KBM-7 (cell line): ENCODE results near the gene LRRTM2.
"Not testable (repeated sequence)": the region's sequence is repeated elsewhere in the genome, so short reads cannot be mapped to it uniquely, and the experiment has no call there.

Experiments used
- DNase-seq: peaks from one replicate; pipeline ENCODE4 v3.0.0-alpha.2; 2015
- in situ Hi-C: fragments of 300-500 bp; cut with MboI; formaldehyde crosslinking; loops from 2 replicates; pipeline ENCODE4 v1.14.3; 2020; ENCODE audit warnings: low sequenced_read_pairs, low pct_unique_long_range_greater_than_20kb, mixed read lengths

The LRRTM2 gene

GRCh38 chr5:138844125-138844461 is 31.0 kb downstream of the LRRTM2 start:
- in situ Hi-C loops, result no loop called here
- DNase-seq, result no peak

- in situ Hi-C loops, result no loop called here
- DNase-seq, result no peak
Measured at GRCh38 chr5:138843316-138844124, 31.6 kb downstream of the LRRTM2 start.

DNA sequence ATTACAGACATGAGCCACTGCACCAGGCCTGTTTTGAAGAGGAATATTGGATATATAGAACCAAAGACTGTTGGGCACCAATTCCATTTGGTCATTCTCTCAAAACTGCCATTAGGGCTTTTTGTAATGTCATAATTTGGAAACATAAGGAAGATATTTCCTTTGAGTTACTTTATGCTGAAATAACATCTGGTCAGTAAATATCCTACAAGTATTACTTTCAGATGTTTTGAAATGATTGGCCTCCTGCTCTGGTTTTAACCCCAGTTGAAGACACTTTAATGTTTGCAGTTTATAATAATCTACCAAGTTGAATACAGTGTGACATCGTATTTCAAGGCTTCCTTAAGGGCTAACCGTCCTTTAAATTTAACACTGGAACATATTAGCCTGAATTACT is 33.6 kb downstream of the LRRTM2 start:
- DNase-seq, result no peak
- in situ Hi-C loops, result no loop called here

DNA sequence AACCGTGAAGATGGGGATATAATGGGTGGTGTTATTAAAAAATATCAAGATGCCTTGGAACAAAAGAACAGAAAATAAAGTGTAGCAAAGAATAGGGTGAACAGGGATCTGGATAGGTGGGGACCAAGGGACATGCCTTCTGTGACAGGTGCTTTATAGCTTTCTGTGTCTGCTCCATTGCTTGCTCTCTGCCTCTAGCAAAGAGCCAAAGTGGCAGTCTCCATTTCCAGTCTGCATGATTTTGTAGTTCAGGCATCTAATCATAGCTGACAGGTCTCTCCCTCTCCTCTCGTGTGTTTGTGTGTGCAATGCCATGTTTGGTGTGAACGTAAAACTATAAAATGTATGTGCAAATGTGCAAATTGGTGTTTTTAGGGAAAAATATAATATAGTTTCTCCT is 35.0 kb downstream of the LRRTM2 start:
- DNase-seq, result no peak
- in situ Hi-C loops, result no loop called here

GRCh38 chr5:138837160-138837559 is 38.0 kb downstream of the LRRTM2 start:
- in situ Hi-C loops, result no loop called here
- no peak for DNase-seq

DNA sequence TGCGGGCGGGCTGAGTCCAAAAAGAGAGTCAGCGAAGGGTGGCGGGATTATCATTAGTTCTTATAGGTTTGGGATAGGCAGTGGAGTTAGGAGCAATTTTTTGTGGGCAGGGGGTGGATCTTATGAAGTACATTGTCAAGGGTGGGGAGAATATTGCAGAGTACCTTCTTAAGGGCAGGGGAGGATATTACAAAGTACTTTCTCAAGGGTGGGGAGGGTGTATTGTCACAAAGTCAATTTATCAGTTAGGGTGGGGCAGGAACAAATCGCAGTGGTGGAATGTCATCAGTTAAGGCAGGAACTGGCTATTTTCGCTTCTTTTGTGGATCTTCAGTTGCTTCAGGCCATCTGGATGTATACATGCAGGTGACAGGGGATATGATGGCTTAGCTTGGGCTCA is 40.3 kb downstream of the LRRTM2 start:
- in situ Hi-C loops, result not testable (repeated sequence)

DNA sequence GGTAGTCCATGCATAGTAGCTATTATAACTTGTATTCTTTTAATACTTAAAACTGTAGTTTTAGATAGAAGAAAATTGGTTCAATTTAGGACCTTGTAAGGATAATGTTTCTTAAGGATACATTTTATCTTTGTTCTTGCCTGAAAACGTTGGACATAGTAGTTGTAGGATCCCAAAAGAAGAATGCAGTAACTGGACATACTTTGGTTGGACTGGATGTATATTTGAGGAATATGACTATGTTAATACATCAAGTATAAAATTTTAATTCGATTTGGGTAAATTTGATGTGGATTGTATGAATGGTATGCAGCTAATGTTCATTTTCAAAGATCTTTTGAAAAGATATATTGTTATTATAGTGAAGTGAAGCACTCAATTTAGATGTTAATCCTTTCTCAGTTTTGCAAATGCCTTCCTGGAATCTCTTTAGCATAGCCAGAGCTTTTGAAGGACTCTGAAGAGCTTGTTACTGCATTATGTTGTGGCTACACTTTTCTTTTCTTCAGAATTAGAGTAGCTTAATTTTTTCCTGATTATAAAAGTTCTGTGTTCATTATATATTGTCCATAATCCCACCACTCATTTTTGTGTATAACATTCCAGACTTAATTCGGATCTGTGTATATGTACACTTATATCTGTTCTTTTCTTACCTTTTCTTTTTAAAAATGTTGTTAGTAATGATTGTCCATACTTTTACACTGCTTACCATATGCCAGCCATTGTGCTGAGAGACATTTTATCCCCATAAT is 41.2 kb downstream of the LRRTM2 start:
- in situ Hi-C loops, result no loop called here
- no peak for DNase-seq

More for the DNA sequence above, 40.3 kb downstream of the LRRTM2 start:
- not testable (repeated sequence) for DNase-seq

GRCh38 chr5:138833080-138833479 is 42.1 kb downstream of the LRRTM2 start:
- in situ Hi-C loops, result no loop called here
- DNase-seq, result no peak

DNA sequence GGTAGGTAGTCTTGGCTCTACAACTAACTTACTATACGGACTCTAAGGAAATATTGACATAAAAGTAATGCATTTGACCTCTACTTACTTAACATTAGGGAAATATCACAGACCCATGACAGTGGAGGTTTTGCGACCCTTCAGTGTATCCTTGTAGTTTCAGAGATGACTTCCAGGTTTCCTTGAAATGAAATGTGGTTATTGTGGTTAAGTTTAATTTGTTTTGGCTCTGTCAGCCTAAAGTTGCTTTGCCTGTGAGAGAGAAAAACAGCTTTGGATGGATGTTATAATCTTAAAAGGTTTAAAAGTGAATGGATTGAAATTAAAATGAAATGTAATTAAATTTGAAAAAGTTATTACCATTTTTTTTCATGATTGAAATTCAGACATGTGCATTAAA is 42.9 kb downstream of the LRRTM2 start:
- DNase-seq, result peak; percentile 41
- in situ Hi-C loops, result no loop called here

DNA sequence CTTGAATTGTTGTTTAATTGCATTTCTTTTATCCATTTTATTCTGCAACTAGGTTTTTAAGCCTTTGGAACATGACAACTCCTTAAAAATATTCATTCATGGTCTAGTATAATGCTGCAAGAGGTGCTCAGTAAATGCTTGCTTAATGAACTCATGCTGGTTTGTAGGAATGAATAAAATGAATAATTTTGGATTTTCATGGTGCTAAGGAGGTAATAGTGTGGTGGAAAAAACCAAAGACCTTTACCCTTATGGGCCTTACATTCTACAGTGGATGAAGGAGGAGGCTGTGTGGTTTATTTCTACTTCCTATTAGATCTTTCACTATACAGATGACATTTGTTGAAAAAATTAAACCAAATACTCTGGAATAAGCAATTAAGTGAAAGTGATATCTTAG is 43.4 kb downstream of the LRRTM2 start:
- in situ Hi-C loops, result no loop called here
- DNase-seq, result peak; percentile 4

DNA sequence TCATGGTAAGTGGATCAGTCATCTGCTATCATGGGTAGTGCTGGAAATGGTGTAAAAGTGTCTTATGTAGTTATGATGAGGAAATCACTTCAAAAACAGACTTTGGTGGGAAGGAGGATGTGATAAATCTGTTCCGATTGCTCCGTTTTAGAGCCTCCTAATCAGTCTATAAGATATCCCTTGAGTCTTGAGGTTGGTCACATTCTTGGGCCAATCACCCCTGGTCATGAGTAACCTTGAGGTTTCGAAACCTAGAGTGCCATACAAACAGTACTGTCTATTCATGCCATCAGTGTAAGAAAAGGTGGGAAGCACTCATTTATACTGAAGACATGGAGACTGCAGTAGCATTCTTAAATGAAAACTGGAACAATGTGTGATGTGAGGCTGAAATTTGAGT is 45.8 kb downstream of the LRRTM2 start:
- no peak for DNase-seq
- in situ Hi-C loops, result no loop called here

DNA sequence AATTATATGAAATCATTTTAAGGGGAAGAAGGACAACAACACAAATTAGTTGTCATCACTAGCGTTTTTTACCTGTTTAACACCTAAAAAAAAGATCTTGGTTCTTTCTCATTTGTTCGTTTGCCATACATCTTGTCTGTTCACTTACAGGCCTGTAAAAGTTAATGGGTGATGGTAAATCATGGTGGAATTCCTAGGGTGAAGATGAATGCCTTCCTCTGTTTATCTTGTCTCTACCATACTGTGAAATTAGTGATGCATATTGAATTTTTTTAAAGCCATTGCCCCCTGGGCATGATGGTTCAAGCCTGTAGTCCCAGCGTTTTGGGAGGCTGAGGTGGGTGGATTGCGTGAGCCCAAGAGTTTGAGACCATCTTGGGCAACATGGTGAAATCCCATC is 46.6 kb downstream of the LRRTM2 start:
- DNase-seq, result no peak
- in situ Hi-C loops, result no loop called here

GRCh38 chr5:138824924-138825863 is 49.9 kb downstream of the LRRTM2 start:
- in situ Hi-C loops, result no loop called here

GRCh38 chr5:138824516-138824915 is 50.6 kb downstream of the LRRTM2 start:
- no peak for DNase-seq
- in situ Hi-C loops, result no loop called here

More at GRCh38 chr5:138824924-138825863, 49.9 kb downstream of the LRRTM2 start:
- DNase-seq, result peak; percentile 29

DNA sequence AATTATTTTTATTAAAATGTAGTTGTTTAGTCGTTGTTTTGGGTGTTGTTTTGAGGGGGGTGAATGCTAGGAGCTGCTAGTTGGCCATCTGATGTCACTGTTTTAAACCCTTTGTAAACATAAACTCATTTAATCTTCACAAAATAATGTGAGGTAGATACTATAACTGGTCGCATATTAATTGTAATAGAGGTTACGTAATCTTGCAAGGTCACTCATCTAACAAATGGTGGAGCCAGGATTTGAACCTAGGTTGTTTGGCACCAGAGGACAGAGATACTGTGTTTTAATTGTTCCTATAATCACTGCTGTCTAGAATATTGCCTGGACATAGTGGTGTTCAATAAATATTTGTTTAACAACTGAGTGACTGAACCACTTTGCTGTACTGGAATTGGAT is 54.4 kb downstream of the LRRTM2 start:
- in situ Hi-C loops, result no loop called here
- DNase-seq, result no peak

DNA sequence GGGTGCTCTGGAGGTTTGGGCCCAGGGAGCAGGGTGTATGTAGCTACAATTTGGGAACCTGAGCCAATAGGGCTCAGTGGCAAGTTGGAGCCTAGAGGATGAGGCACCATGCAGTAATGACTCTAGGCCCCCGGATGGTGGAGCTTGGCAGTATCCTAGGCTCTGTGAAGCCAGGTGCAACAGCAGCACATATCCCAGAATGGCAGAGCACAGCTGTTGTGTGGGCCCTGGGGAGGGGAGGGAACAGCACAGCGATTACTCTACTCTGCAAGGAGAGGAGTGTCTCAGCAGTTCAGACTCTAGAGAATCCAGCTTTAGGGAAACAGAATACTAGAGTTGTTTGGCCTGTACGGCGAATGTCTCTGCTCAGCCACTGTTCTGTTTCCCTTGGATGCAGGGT is 56.1 kb downstream of the LRRTM2 start:
- no peak for DNase-seq
- in situ Hi-C loops, result no loop called here
